Endodermal cell (in vitro differentiated cells): ENCODE measurements around the gene HOXB3. TPM values are rescaled to one million over a fixed set of nuclear protein-coding genes. Genes with fewer than 3 reads are reported as not detected.

Experiments
- DNase-seq: peaks from one replicate; pipeline ENCODE4 v3.0.0-alpha.2; 2017
- H3K27ac ChIP-seq: 2 replicates; pipeline ENCODE4 v1.5.1; 2013; ENCODE audit warnings: mild to moderate bottlenecking, low read depth, low read length, moderate library complexity
- H3K27me3 ChIP-seq: 2 replicates; pipeline ENCODE4 v1.6.1; 2013; ENCODE audit warnings: mild to moderate bottlenecking, low read length, moderate library complexity; ENCODE audit not compliant: insufficient read depth, control insufficient read depth, poor library complexity, severe bottlenecking
- H3K36me3 ChIP-seq: 2 replicates; pipeline ENCODE4 v1.7.0; 2013; ENCODE audit warnings: mild to moderate bottlenecking, low read length, moderate library complexity; ENCODE audit not compliant: control insufficient read depth, insufficient read depth
- H3K4me1 ChIP-seq: one replicate; pipeline ENCODE4 v1.7.0; 2013; ENCODE audit warnings: low read length; ENCODE audit not compliant: control insufficient read depth, insufficient read depth
- H3K4me3 ChIP-seq: 2 replicates; pipeline ENCODE4 v1.5.1; 2013; ENCODE audit warnings: mild to moderate bottlenecking, low read length, moderate library complexity
- H3K9ac ChIP-seq: 2 replicates; pipeline ENCODE4 v1.6.1; 2013; ENCODE audit warnings: mild to moderate bottlenecking, low read length, moderate library complexity; ENCODE audit not compliant: poor library complexity, severe bottlenecking; ENCODE audit errors: extremely low read depth
- H3K9me3 ChIP-seq: 2 replicates; pipeline ENCODE4 v1.6.1; 2013; ENCODE audit warnings: mild to moderate bottlenecking, low read length, moderate library complexity; ENCODE audit not compliant: control insufficient read depth
- H3K27ac Mint-ChIP-seq: 2 replicates; pipeline ENCODE4 v1.8.0; 2020; ENCODE audit warnings: mixed read lengths
- H3K27me3 Mint-ChIP-seq: 2 replicates; pipeline ENCODE4 v1.8.0; 2021; ENCODE audit warnings: mild to moderate bottlenecking, mixed read lengths; ENCODE audit not compliant: insufficient read depth
- H3K36me3 Mint-ChIP-seq: 2 replicates; pipeline ENCODE4 v1.8.0; 2020; ENCODE audit warnings: low read depth, mixed read lengths
- H3K4me1 Mint-ChIP-seq: 2 replicates; pipeline ENCODE4 v1.8.0; 2020; ENCODE audit warnings: mixed read lengths
- H3K4me3 Mint-ChIP-seq: 2 replicates; pipeline ENCODE4 v1.8.0; 2020; ENCODE audit warnings: mild to moderate bottlenecking, moderate library complexity, mixed read lengths
- H3K9me3 Mint-ChIP-seq: 2 replicates; pipeline ENCODE4 v1.8.0; 2020; ENCODE audit warnings: mild to moderate bottlenecking, mixed read lengths
- CTCF ChIP-seq: fragments of 200-600 bp; sonication (generic); conservative IDR thresholded peaks from 2 replicates; pipeline ENCODE4 v1.5.0; 2021; ENCODE audit warnings: antibody characterized with exemption, mild to moderate bottlenecking
- WGBS, 2 experiments: methylation state at CpG; one replicate each; pipeline versions ENCODE4 v1.1.5 to v1.1.7; 2013; ENCODE audit warnings: missing lambda C conversion rate in 2 of 2, mixed read lengths in 1 of 2; ENCODE audit not compliant: insufficient coverage in 1 of 2, insufficient read length in 1 of 2; 5-methylcytosine and 5-hydroxymethylcytosine counted together
- long read RNA-seq, 4 experiments: library from polyadenylated mRNA in 2 of 4; library from RNA in 1 of 4; library from capped mRNA in 1 of 4; stranded (forward) in 3 of 4; unstranded in 1 of 4; transcript quantifications; one replicate each; pipeline ENCODE4 v2.0.0, GENCODE V29; 2020 to 2021; ENCODE audit warnings: inconsistent platforms in 1 of 4
- polyA plus RNA-seq, 2 experiments: library from polyadenylated mRNA; stranded (reverse); fragments of 50-300 nt; gene quantifications; one replicate each; pipeline ENCODE4 v1.2.3, GENCODE V29; 2013
- total RNA-seq, 2 donors: library from RNA; stranded (reverse); fragmentation: NEBNext Ultra II Directional in 1 of 2; extraction: Animal tissue kit (Norgen Biotek cat#: 25700) in 1 of 2; gene quantifications; 2 replicates in 1 of 2; 3 replicates in 1 of 2; pipeline ENCODE4 v1.2.1, GENCODE V29; 2021

The HOXB3 gene
- not detected for total RNA-seq
- polyA plus RNA-seq (2013, experiment 1 of 2), result 36.0 TPM
- 33.5 TPM for polyA plus RNA-seq (2013, experiment 2 of 2)
- long read RNA-seq, experiment 1, result 0 reads
- long read RNA-seq, experiment 2, result 0 reads
- long read RNA-seq, experiment 3, result 0 reads
- long read RNA-seq, experiment 4, result 0 reads

- Histone ChIP-seq H3K4me1 (no peaks in the 10 kb centered on the region), H3K4me3 (no peak within 1 kb of the TSS), H3K27ac (no peak within 1 kb of the TSS), H3K9me3 (no peaks in the 10 kb centered on the region), H3K36me3 (no peaks in the 10 kb centered on the region), H3K27me3 (peaks cover 100% of the 10 kb centered on the region), H3K9ac (no peak within 1 kb of the TSS)
- no peak within 1 kb of the TSS for H3K4me3 Mint-ChIP-seq
- peaks cover 9% of the 10 kb centered on the region for H3K4me1 Mint-ChIP-seq
- no peaks in the 10 kb centered on the region for H3K9me3 Mint-ChIP-seq
- no peak for TF ChIP-seq CTCF
- H3K27me3 Mint-ChIP-seq, result peaks cover 100% of the 10 kb centered on the region
- peak; percentile 65 for DNase-seq
- H3K27ac Mint-ChIP-seq, result no peak within 1 kb of the TSS
- no peaks in the 10 kb centered on the region for H3K36me3 Mint-ChIP-seq
- 19% methylated on average over 12 to 23 of the region's 23 CpGs for WGBS, 2 experiments
Measured at GRCh38 chr17:48589831-48590606, at the start of gene HOXB3. Gene HOXB3 (minus strand): TSS chr17:48590241. CDS start chr17:48552474, 37,767 bp downstream.

GRCh38 chr17:48639136-48639535, 49.1 kb upstream of the HOXB3 start:
- no peaks in the 10 kb centered on the region for H3K36me3 ChIP-seq
- no peak for TF ChIP-seq CTCF
- no peak overlapping the region for H3K27ac ChIP-seq
- H3K27ac Mint-ChIP-seq, result no peak overlapping the region
- H3K4me1 ChIP-seq, result no peaks in the 10 kb centered on the region
- no peak overlapping the region for H3K9ac ChIP-seq
- peaks cover 2% of the 10 kb centered on the region for H3K9me3 Mint-ChIP-seq
- peaks cover 4% of the 10 kb centered on the region for H3K4me1 Mint-ChIP-seq
- H3K27me3 Mint-ChIP-seq, result peaks cover 100% of the 10 kb centered on the region
- peaks cover 7% of the 10 kb centered on the region for H3K9me3 ChIP-seq
- peaks cover 100% of the 10 kb centered on the region for H3K27me3 ChIP-seq
- peak; percentile 65 for DNase-seq
- H3K4me3 Mint-ChIP-seq, result no peak overlapping the region
- 39 to 47% methylated on average over 4 to 5 of the region's 5 CpGs for whole genome bisulfite sequencing, 2 experiments
- no peaks in the 10 kb centered on the region for H3K36me3 Mint-ChIP-seq
- no peak overlapping the region for H3K4me3 ChIP-seq

DNA sequence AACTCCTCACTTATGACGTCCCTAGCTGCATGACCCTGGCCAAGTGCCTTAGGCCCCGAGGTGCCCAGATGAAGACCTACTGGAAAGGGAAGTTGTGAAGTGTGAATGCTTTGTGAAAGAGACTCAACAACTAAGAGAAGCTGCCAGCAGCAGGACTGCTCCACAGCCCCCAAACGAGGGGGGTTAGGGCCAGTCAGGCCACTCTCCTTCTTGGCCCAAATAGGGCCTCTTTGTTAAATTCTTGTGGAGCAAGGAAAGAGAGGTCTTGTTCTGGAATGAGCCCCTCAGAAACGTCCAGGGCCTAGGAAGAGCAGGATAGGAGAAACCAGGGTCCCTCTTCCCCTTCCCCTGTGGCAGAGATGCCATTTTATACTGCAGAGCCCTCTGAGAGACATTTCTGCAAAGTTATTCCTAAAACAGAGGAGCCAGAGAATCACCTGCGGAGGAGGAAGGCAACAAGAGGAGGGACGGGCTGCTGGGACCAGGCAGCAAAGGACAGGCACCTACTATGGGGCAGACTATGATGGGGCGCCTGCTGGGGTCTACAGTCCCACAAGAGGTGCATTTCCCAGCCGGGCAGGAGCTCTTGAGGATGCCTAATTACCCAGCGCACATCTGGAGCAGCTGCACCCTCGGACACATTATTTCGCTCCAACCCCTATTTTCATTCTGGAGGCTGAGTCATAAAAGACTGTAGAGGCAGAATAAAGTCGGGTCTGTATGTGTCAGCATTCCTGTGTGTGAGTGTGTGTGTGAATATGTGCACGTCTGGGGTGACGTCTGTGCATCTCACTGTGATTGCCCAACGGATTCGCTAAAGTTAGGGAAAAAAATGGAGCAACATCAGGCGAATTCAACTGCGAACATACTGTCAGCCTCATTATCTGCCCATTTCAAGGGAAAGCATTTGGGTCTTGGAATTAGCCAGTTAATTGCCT, 47.6 kb upstream of the HOXB3 start:
- Histone ChIP-seq H3K27me3 (peaks cover 100% of the 10 kb centered on the region), H3K36me3 (no peaks in the 10 kb centered on the region), H3K9ac (no peak overlapping the region), H3K4me3 (no peak overlapping the region), H3K27ac (no peak overlapping the region), H3K4me1 (no peaks in the 10 kb centered on the region), H3K9me3 (peaks cover 7% of the 10 kb centered on the region)
- H3K4me1 Mint-ChIP-seq, result peaks cover 4% of the 10 kb centered on the region
- no peak for TF ChIP-seq CTCF
- H3K27ac Mint-ChIP-seq, result no peak overlapping the region
- WGBS, 2 experiments, result 28 to 38% methylated on average over 13 to 18 of the region's 18 CpGs
- H3K27me3 Mint-ChIP-seq, result peaks cover 100% of the 10 kb centered on the region
- H3K9me3 Mint-ChIP-seq, result peaks cover 2% of the 10 kb centered on the region
- H3K36me3 Mint-ChIP-seq, result no peaks in the 10 kb centered on the region
- peak; percentile 47 for DNase-seq
- H3K4me3 Mint-ChIP-seq, result no peak overlapping the region
